ENCODE data around the gene CDX1. TPM values are rescaled to one million over a fixed set of nuclear protein-coding genes. Genes with fewer than 3 reads are reported as not detected.

CDX1 gene
- total RNA-seq, 1 experiment from 2014 or later: not detected

- POLR2A ChIA-PET (ENCODE audit: unreplicated experiment): no interaction called here
- no TSS peak for BruUV-seq (replicated peaks)
Observed at GRCh38 chr5:150146862-150147601, 19.5 kb upstream of the CDX1 start.

GRCh38 chr5:150147670-150148069 is 18.9 kb upstream of the CDX1 start:
- no peaks in the 10 kb centered on the region for H3K79me2 ChIP-seq (ENCODE audit: low read length)
- ChIA-PET CTCF (no interaction called here), POLR2A (ENCODE audit: unreplicated experiment) (no interaction called here)
- intact Hi-C loops (cut with micrococcal nuclease): no loop called here
- no peaks in the 10 kb centered on the region for H3K9me2 ChIP-seq (replicated peaks; ENCODE audit: low read length)
- H3K36me3 ChIP-seq (ENCODE audit: low read depth, low read length): no peaks in the 10 kb centered on the region
- H3F3A ChIP-seq (ENCODE audit: low read length, unreplicated experiment): no peaks in the 10 kb centered on the region
- no TSS peak for BruUV-seq (replicated peaks)
- H3K4me1 ChIP-seq (ENCODE audit: insufficient read depth, low read length): peaks cover 9% of the 10 kb centered on the region
- no peaks in the 10 kb centered on the region for H3K27me3 ChIP-seq (ENCODE audit: low read length)
- no peaks in the 10 kb centered on the region for H3K9me3 ChIP-seq (ENCODE audit: low read length)
- DNase-seq (no peak), ATAC-seq (no peak)
- H4K20me1 ChIP-seq (ENCODE audit: low read length): no peaks in the 10 kb centered on the region
- no peak overlapping the region for H3K9ac ChIP-seq (ENCODE audit: low read length)
- no peak for TF ChIP-seq CTCF (conservative IDR thresholded peaks at IDR 0.05; ENCODE audit: low read depth, low read length)
- TF ChIP-seq EZH2 (IDR thresholded peaks at IDR 0.05; ENCODE audit: low read length, unreplicated experiment): no peak
- TF ChIP-seq EZH2phosphoT487 (IDR thresholded peaks at IDR 0.05; ENCODE audit: borderline replicate concordance, low read length): no peak
- no peak overlapping the region for H3K4me3 ChIP-seq (ENCODE audit: low read length)
- no peak overlapping the region for H2AFZ ChIP-seq (ENCODE audit: low read length)
- no peak overlapping the region for H3K27ac ChIP-seq (ENCODE audit: low read length)
- H3K4me2 ChIP-seq (ENCODE audit: low read length): no peak overlapping the region

More at GRCh38 chr5:150146862-150147601, 19.5 kb upstream of the CDX1 start:
- Histone ChIP-seq H3K9me3 (ENCODE audit: low read length) (no peaks in the 10 kb centered on the region), H3K4me1 (ENCODE audit: insufficient read depth, low read length) (peaks cover 9% of the 10 kb centered on the region), H2AFZ (ENCODE audit: low read length) (no peak overlapping the region), H3K79me2 (ENCODE audit: low read length) (no peaks in the 10 kb centered on the region), H3K4me2 (ENCODE audit: low read length) (no peak overlapping the region), H3K9ac (ENCODE audit: low read length) (no peak overlapping the region), H3K4me3 (ENCODE audit: low read length) (no peak overlapping the region), H3K27ac (ENCODE audit: low read length) (no peak overlapping the region), H3K27me3 (ENCODE audit: low read length) (no peaks in the 10 kb centered on the region), H3K9me2 (replicated peaks; ENCODE audit: low read length) (no peaks in the 10 kb centered on the region), H3K36me3 (ENCODE audit: low read depth, low read length) (no peaks in the 10 kb centered on the region), H4K20me1 (ENCODE audit: low read length) (no peaks in the 10 kb centered on the region), H3F3A (ENCODE audit: low read length, unreplicated experiment) (no peaks in the 10 kb centered on the region)
- CTCF ChIA-PET: no interaction called here
- intact Hi-C loops (cut with micrococcal nuclease): no loop called here
- ATAC-seq: no peak
- no peak for TF ChIP-seq EZH2phosphoT487 (IDR thresholded peaks at IDR 0.05; ENCODE audit: borderline replicate concordance, low read length)
- no peak for TF ChIP-seq EZH2 (IDR thresholded peaks at IDR 0.05; ENCODE audit: low read length, unreplicated experiment)
- no peak for TF ChIP-seq CTCF (conservative IDR thresholded peaks at IDR 0.05; ENCODE audit: low read depth, low read length)
- DNase-seq: no peak
